C4-2B (cell line): ENCODE data around the gene TSG101.

Experiments used
- ZFX ChIP-seq: fragments of 450-650 bp; IDR thresholded peaks from 2 replicates; pipeline ENCODE4 v1.6.1; 2017
- TF ChIP-seq, protein P1 (sequence below): fragments of 450-650 bp; conservative IDR thresholded peaks from 2 replicates; pipeline ENCODE4 v1.5.1; 2017; ENCODE audit warnings: mild to moderate bottlenecking

DNA sequence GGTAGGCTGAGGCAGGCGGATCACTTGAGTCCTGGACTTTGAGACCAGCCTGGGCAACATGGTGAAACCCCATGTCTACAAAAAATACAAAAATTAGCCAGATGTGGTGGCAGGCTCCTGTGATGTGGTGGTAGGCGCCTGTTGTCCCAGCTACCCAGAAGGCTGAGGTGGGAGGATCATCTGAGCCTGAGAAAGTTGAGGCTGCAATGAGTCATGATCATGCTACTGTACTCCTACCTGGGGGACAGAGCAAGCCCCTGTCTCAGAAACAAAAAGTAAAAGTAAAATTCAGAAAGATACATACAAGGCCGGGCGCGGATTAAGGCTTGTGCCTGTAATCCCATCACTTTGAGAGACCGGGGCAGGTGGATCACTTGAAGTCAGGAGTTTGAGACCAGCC, 64.8 kb downstream of the TSG101 start:
- TF ChIP-seq, protein P1, sequence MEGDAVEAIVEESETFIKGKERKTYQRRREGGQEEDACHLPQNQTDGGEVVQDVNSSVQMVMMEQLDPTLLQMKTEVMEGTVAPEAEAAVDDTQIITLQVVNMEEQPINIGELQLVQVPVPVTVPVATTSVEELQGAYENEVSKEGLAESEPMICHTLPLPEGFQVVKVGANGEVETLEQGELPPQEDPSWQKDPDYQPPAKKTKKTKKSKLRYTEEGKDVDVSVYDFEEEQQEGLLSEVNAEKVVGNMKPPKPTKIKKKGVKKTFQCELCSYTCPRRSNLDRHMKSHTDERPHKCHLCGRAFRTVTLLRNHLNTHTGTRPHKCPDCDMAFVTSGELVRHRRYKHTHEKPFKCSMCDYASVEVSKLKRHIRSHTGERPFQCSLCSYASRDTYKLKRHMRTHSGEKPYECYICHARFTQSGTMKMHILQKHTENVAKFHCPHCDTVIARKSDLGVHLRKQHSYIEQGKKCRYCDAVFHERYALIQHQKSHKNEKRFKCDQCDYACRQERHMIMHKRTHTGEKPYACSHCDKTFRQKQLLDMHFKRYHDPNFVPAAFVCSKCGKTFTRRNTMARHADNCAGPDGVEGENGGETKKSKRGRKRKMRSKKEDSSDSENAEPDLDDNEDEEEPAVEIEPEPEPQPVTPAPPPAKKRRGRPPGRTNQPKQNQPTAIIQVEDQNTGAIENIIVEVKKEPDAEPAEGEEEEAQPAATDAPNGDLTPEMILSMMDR: no peak
- TF ChIP-seq ZFX: no peak
